NCI-H2029 (cell line): ENCODE measurements around the gene KRTAP19-8.

Experiments
- DNase-seq: peaks from one replicate; lab custom pipeline; 2025; lab: John Stamatoyannopoulos, UW

Gene KRTAP19-8

GRCh38 chr21:31038376-31038775 lies at the start of gene KRTAP19-8:
Gene KRTAP19-8 (minus strand): TSS chr21:31038476. CDS start chr21:31038443, 33 bp downstream.
- no peak for DNase-seq

GRCh38 chr21:31087639-31088473 lies 49.6 kb upstream of the KRTAP19-8 start:
- no peak for DNase-seq

GRCh38 chr21:31084689-31085088 lies 46.4 kb upstream of the KRTAP19-8 start:
- DNase-seq: no peak

- DNase-seq: no peak
Observed at GRCh38 chr21:31078796-31079195, 40.5 kb upstream of the KRTAP19-8 start.

DNA sequence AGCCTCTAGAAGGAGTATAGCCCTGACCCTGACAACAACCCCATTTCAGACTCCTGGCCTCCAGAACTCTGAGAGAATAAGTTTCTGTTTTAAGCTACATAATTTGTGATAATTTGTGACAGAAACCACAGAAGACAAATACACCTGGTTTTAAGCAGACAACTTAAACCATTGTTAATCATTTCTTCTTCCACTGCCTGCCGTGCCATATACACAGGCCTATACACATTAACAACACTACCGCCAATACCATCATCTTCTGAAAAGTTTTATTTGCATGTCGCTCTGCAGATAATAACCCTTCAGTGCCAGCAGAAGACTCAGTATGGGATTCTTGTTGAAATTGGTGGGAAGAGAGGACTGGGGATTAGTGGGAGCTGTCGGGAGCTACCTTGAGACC lies 39.9 kb upstream of the KRTAP19-8 start:
- DNase-seq: no peak

GRCh38 chr21:31075848-31076247 lies 37.6 kb upstream of the KRTAP19-8 start:
- no peak for DNase-seq

DNA sequence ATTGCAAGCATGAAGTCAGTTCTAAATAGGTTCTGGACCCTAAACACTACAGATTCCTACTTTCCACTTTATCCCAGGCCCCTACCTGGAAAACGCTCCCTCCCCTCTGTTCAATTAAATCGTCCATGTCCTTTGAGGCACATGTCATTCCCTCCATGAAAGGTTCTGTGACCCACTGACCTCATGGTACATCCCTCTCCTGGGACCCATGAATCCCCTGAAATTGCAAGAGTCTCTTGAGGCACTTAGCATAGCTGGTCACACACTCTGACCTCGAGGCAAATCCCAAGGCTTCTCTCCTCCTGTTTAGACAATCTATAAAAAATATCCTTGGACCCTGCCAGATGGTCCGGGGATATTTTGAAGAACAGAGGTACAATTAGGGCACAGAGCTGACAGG lies 34.3 kb upstream of the KRTAP19-8 start:
- DNase-seq: no peak

- DNase-seq: no peak
Observed at GRCh38 chr21:31064803-31065202, 26.5 kb upstream of the KRTAP19-8 start.

GRCh38 chr21:31052489-31053142 lies 14.3 kb upstream of the KRTAP19-8 start:
- no peak for DNase-seq

DNA sequence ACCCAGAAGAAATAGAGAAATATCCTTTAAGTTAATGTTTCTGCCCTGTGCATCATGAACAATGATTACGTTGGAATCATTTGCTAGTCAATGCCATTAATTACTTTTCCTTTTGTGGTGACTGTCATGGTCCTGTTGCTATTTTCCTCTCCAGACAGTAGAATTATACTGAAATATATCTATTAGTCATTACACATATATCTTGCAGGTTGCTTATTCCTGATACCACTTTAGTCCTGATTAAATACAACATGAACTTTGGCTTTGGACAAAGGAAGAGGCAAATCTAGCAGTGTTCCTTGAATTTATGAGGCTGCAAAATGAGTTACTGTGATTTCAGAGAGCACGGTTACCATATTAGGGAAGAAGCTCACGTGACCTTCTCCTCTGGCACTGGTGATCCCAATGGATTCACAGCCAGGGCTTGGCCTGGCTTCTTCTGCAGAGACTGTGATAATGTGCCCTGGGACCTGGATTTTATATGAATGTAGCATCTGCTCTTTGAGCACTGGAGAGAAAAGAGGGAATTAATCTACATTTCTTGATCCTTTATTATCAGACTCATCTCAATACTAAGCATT lies 12.4 kb upstream of the KRTAP19-8 start:
- DNase-seq: no peak

DNA sequence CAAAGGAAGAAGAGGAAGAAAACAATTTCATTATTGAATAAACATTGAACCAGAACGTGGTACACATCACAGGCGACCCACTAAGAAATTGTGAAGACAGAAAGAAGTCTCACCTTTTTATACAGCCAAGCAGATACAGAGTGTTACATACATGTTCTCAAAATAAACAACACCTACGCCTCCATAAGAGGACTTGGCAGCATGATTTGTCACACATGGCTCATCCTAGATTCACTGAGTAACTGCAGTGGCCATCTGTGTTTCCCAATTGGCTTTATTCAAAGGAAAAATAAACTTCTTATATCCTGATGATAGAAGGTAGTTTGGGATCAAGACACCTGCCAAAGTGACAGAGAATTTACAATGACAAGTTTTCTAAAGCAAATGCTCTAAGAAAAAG lies 7.6 kb upstream of the KRTAP19-8 start:
- DNase-seq: no peak

DNA sequence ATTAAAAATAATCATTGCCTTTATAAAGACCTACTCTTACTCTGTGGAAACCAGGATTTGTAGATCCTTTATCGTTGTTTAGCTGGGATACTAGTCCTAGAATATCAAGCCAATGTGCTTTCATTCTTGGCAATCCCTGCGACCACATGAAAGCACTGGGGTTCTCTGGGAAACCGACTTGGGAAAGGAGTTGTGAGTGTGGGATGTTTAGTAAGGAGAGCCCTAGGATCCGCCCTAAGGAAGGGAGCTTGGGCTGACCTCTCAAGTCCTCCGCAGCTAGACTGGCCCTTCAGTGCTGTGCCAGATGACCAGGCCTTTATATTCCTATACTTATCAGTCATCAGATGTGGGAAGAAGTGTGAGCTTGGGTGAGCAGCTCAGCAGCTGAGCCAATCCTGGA lies 5.2 kb upstream of the KRTAP19-8 start:
- DNase-seq: no peak

- DNase-seq: no peak
Observed at GRCh38 chr21:31042080-31042464, 3.8 kb upstream of the KRTAP19-8 start.

GRCh38 chr21:31041295-31042079 lies 3.2 kb upstream of the KRTAP19-8 start:
- DNase-seq: no peak

GRCh38 chr21:31034378-31034777 lies 3.9 kb downstream of the KRTAP19-8 start:
- DNase-seq: no peak

- no peak for DNase-seq
Observed at GRCh38 chr21:31030367-31031106, 7.7 kb downstream of the KRTAP19-8 start.

DNA sequence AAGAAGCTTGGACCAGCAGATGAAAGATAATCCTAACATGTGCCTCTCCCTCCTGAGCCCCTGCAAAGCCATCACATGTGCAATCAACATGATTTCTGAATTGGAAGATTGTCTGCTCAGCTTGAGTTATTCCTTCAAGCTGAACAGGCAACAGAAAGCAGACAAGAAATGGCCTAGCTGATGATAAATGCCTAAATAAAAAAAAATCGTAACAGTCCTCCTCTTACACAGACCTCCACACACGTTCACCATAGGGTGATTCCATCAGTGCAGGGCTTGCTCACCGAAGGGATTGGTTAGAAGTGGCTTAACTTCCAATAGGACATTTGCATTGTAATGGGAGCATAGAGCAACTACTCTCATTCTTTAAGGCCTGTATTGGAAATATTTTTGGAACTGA lies 14.6 kb downstream of the KRTAP19-8 start:
- no peak for DNase-seq

DNA sequence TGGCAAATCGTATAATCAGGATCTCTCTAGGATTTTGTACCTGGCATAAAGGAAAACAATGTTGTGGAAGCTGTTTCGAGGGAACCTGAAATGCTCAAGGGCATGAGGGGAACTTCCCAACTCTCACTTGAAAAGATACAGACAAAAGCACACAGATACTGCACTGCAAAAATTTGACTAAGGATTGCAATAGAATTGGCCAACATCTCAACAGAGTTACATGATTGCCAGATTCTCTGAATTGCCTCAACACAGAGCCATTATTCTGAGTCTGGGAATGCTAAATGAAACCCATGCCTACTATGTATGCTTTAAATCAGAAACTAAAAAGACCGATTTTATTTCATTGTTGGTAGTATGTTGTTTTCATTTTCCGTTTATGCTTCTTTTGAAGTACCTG lies 16.0 kb downstream of the KRTAP19-8 start:
- no peak for DNase-seq

GRCh38 chr21:31018232-31018631 lies 20.0 kb downstream of the KRTAP19-8 start:
- no peak for DNase-seq

DNA sequence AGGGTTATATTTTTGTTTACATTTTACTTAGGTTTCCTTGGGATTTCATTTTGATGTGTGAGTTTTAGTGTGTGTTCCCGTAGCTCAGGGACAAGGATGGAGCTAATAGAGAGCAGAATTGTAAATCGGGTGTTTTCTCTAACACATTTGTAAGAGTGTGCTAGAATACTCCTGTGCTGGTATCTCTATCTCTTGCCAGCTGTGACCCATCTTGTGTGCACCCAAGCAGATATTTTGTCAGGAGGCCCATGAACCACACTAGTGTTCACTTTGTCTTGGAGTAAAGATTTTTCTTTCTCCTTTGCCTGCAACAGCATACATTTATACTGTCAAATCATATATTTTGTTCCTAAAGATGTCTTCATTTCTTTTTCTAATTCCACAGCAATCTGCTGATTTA lies 23.4 kb downstream of the KRTAP19-8 start:
- no peak for DNase-seq
